GM12865 (cell line): Measurements from ENCODE around the gene SORCS3.

ENCODE experiments used
- DNase-seq: peaks from one replicate; pipeline ENCODE4 v3.0.0; 2010; ENCODE audit warnings: low read depth
- H3K4me3 ChIP-seq: 2 replicates; pipeline ENCODE4 v1.5.1; 2011; ENCODE audit warnings: mild to moderate bottlenecking, low read depth, low read length, control low read depth
- TF ChIP-seq, protein P1 (sequence below): IDR thresholded peaks from 2 replicates; pipeline ENCODE4 v1.5.1; 2011; ENCODE audit warnings: low read length, control low read depth, low read depth, inconsistent platforms; ENCODE audit not compliant: insufficient read depth; ENCODE audit errors: missing control alignments

The SORCS3 gene

GRCh38 chr10:104850023-104850422, 208.9 kb downstream of the SORCS3 start:
- DNase-seq = no peak
- no peak overlapping the region for H3K4me3 ChIP-seq
- TF ChIP-seq, protein P1, sequence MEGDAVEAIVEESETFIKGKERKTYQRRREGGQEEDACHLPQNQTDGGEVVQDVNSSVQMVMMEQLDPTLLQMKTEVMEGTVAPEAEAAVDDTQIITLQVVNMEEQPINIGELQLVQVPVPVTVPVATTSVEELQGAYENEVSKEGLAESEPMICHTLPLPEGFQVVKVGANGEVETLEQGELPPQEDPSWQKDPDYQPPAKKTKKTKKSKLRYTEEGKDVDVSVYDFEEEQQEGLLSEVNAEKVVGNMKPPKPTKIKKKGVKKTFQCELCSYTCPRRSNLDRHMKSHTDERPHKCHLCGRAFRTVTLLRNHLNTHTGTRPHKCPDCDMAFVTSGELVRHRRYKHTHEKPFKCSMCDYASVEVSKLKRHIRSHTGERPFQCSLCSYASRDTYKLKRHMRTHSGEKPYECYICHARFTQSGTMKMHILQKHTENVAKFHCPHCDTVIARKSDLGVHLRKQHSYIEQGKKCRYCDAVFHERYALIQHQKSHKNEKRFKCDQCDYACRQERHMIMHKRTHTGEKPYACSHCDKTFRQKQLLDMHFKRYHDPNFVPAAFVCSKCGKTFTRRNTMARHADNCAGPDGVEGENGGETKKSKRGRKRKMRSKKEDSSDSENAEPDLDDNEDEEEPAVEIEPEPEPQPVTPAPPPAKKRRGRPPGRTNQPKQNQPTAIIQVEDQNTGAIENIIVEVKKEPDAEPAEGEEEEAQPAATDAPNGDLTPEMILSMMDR = no peak

GRCh38 chr10:104867966-104868598, 227.0 kb downstream of the SORCS3 start:
- TF ChIP-seq, protein P1 = no peak
- no peak overlapping the region for H3K4me3 ChIP-seq
- DNase-seq = no peak

DNA sequence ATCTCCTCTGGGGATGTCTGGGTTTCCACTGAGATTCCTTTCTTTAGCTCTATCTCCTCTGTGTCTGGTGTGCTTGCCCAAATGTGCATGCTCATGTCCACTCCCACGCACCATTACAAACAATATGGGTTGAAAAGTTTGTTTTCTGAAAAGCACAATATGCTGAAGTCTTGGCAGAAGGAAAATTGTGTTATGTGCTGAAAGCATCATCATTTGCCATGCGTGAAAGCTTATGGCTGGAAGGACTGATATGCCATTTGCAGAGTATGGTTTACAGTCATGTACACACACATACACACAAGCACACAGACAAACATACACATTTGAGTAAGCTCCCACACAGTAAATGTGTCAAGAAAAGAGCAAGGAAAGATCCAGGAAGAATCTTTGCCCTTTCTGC, 231.6 kb downstream of the SORCS3 start:
- TF ChIP-seq, protein P1 = no peak
- H3K4me3 ChIP-seq = no peak overlapping the region
- DNase-seq = no peak

GRCh38 chr10:104873161-104873560, 232.1 kb downstream of the SORCS3 start:
- H3K4me3 ChIP-seq = no peak overlapping the region
- no peak for DNase-seq
- TF ChIP-seq, protein P1 = no peak

DNA sequence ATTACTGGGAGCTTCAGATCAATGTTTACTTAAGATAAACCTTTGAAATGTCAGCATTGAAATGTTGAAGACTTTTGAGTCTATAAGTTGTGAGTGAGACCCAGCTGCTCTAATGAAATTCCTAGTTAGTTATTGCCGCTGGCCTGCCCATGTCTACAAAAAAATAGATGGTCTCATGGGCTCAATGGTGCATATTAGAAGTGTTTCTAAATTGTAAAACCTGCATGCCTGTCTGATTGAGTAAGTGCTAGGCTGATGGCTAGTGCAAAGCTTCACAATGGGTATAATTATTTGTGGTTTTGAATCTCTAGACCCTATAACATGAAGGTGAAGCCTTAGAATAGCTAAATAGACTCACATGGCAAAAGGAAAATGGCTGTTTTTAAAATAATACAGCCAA, 234.5 kb downstream of the SORCS3 start:
- DNase-seq = no peak
- TF ChIP-seq, protein P1 = no peak
- H3K4me3 ChIP-seq = no peak overlapping the region

- TF ChIP-seq, protein P1 = no peak
- H3K4me3 ChIP-seq = no peak overlapping the region
- DNase-seq = no peak
These were observed 239.7 kb downstream of the SORCS3 start for GRCh38 chr10:104880624-104881398.

GRCh38 chr10:104881740-104882139, 240.7 kb downstream of the SORCS3 start:
- TF ChIP-seq, protein P1 = no peak
- H3K4me3 ChIP-seq = no peak overlapping the region
- no peak for DNase-seq
